GM18511 (cell line): ENCODE measurements around the gene PANK3.
"Not testable (repeated sequence)": the region's sequence is repeated elsewhere in the genome, so short reads cannot be mapped to it uniquely, and the experiment has no call there.

Experiments
- ATAC-seq: cut with Tn5 transposase; IDR thresholded peaks from one replicate; pipeline ENCODE4 v1.9.1; 2021; ENCODE audit warnings: mild to moderate bottlenecking, moderate library complexity; ENCODE audit not compliant: unreplicated experiment

The PANK3 gene

DNA sequence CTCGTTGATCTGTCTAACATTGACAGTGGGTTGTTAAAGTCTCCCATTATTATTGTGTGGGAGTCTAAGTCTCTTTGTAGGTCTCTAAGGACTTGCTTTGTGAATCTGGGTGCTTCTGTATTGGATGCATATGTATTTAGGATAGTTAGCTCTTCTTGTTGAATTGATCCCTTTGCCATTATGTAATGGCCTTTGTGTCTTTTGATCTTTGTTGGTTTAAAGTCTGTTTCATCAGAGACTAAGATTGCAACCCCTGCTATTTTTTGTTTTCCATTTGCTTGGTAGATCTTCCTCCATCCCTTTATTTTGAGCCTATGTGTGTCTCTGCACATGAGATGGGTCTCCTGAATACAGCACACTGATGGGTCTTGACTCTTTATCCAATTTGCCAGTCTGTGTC, 17.0 kb upstream of the PANK3 start:
- not testable (repeated sequence) for ATAC-seq

DNA sequence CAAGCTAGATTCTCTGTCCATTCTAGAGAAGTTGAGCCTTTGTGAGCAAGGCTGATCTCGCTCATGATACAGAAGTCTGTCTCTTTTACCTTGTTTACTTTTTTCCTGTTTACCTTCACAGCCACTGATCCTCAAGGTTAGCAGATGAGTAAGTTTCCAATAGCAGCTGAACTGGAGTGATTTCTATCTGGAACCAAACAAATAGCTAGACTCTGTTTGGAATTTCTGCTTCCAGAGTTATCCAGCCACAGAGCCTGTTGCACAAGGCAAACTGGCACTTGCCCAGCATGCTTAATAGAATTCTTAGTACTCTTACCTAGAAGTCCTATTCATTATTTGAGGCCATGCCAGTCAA, 12.8 kb upstream of the PANK3 start:
- ATAC-seq, result no peak

DNA sequence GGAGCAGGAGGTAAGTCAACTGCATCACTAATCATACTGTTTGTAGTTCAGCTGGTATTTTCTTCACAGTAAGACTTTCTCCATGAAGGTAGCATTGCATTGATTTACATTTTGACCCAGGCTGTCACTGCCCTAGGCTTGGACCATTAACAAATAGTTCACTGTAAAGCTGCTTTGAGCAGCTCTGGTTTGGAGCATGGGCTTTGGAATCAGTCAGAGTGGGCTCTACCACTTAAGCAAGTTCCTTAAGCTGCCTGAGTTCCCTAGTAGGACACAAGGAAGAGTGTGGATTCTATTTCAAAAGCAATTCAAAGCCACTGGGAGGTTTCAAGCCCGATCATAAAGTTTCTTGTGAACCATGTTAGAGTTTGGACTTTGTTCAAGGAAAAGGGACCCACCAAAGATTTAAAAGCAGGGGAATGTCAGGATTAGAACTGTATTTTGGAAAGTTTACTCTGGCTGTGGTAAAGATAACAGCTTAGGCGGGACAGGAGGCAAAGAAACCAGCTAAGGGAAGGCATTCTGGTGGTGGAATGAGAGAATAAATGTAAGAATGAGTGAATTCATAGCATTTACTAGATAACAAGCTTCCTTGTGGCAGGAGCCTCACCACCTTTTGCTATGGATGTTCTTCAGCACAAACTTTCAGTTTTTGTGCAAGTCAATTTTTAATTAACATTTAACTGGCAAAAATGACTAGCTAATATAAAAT, 12.3 kb upstream of the PANK3 start:
- no peak for ATAC-seq

DNA sequence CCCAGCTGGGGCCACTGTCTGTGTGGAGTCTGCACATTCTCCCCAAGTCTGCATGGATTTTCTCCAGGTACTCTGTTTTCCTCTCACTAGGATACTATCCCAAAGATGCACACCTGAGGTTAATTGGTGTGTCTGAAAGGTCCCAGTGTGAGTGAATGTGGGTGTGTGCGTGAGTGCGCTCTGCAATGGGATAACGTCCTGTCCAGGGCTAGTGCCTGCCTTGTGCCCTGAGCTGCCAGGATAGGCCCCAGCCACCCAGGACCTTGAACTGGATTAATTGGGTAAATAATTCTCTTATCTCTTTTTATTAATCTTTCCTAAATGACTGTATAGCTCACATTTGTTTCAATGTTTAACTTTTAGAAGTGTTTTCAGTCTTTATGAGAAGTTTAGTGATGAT, 11.5 kb upstream of the PANK3 start:
- ATAC-seq, result no peak

DNA sequence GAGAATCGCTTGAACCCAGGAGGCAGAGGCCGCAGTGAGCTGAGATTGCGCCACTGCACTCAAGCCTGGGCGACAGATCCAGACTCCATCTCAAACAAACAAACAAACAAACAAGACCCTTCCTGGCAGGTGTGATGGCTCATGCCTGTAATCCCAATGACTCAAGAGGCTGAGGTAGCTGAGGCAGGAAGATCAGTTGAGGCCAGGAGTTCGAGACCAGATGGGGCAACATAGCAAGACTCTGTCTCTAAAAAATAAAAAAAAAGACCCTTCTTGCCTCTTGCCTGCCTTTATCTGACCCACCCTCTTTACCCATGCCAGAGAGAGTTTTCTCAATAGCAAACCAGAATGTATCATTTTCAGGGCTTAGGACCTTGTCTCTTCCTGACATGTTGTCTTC, 8.8 kb upstream of the PANK3 start:
- ATAC-seq, result no peak

DNA sequence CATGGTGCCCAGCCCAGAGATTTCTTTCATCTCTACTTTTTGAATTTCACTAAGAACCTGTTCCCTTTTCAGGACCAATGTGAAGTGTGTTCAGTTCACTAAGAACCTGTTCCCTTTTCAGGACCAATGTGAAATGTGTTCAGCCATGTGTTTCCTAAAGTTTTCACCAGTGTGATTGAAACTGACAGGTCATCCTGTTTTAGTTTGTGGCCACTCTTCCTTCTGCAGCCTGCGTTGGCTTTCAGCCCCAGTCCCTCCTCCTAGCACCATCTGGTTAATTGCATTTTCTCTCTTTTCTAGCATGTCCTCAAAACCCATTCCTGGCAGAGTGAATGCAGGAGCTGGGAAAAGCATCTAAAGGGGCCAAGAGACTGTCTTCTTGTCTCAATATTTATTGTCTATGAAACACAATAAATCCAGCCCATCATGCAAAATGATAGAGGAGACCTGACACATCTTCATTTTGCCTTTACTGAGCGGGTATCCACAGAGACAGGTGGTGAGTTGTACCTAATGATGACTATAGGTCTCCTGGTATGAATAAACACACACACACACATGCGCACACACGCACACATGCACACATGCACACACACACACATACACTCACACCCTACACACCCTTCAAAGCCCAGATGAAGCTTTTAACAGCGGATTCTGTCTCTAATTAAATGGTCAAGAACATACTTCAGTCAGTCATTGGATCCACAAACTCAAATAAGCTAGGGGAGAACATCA, 6.1 kb upstream of the PANK3 start:
- ATAC-seq, result peak; percentile 25

DNA sequence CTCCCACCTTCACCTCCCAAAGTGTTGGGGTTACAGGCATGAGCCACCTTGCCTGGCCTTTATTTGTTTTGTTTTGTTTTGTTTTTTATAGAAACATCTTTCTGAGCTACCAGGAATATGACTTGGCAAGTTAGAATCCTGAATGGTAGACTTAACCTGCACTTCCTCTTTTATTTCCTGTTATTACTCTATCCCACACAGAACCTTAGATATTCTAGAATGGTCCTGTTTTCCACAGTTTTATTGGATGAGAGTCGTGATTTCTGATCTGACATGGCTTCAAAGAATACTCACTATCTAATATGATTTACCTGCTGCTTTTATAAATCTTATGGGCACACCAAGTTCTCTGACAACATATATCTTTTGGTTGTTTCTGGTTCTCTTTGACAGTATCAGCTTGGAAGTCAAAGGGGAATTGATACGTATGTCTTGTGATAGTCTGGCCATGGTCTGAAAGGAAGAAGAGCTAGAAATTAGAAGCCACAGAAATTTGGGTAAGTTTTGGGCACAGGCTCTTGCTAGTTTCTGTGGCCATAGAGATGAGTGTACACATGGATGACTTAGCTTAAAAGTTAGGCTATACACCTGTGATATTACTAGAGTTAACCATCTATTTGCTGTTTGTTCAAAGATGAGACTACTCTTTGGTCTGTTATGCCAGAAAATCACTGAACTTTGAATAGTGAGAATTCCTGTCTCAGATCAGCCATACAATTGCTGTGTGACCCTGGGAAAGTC, 4.7 kb upstream of the PANK3 start:
- ATAC-seq, result peak; percentile 31

DNA sequence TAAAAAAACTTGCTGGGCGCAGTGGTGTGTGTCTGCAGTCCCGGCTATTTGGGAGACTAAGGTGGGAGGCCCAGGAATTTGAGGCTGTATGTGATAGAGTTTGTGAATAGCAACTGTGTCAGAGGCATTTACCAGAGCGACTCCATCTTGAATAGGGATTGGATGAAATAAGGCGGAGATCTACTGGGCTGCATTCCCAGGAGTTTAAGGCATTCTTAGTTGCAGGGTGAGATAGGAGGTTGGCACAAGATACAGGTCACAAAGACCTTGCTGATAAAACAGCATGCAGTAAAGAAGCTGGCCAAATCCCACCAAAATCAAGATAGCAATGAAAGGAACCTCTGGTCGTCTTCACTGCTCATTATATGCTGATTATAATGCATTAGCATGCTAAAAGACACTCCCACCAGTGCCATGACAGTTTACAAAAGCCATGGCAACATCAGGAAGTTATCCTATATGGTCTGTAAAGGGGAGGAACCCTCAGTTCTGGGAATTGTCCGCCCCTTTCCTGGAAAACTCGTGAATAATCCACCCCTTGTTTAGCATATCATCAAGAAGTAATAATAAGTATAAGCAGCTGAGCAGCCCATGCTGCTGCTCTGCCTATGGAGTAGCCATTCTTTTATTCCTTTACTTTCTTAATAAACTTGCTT, 1.8 kb upstream of the PANK3 start:
- not testable (repeated sequence) for ATAC-seq

DNA sequence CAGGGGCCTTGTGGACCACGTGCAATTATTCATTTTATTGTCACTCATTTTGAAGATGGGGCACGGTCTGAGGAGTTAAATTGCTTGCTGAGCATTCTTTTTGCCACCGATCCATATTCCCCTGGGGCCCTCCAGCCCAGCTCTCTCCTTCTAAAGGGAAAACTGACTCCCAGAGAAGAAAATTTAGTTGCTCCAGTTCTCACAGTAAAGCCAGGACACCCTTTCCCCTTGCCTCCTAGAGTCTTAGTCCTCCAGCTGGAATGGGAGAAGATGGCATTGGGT, 1.0 kb upstream of the PANK3 start:
- ATAC-seq, result no peak

DNA sequence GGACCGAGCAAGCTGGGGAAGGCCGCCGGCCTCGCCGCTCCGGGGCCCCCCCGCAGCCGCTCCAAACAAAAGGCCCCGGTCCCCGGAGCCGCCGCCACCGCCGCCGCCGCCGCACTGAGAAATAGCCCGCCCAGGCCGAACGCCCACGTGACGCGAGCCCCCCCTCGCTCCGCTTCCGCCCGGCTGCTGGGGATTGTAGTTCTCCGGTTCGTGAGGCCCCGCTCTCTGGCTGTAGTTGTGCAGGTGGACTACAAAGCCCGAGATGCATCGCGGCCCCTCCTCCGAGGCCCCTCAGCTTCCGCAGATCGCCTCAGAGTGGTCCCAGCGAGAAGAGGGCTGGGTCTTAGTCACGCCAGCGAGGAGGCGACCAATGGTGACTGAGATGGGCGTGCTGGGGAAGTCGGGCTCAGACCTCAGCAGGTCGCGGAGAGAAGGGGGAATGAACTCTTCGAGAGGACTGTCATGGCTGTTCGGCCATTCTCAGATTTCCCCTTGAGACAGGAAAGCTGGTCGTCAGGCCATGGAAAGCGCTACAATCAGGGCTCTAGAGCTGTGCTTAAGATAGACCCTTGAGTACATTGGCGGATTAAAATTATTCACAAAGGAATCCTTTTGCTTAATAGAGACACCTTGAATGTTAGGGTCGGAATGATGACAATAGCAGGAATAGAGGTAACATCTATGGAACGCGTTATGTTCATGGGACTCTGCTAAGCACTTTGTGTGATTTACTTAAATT, 489 bp upstream of the PANK3 start:
- peak; percentile 93 for ATAC-seq

DNA sequence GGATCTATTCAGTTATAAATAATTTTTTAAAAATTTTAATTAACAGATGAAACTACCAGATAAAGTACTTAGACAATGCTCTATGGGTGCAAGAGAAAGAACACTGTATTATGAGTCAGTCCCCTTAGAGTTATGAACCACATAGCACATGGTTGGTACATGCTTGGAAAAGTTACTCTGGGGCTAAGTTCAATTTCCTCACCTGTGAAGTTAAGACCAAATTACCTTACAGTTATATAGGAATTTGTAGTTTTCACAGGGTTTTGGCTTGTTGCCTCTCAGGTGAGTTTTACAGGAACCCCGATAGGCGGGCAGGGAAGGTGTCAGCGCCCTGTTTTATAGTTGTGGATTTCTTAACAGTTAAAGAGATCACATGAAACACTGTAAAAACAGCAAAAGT, 1.2 kb downstream of the PANK3 start:
- no peak for ATAC-seq

DNA sequence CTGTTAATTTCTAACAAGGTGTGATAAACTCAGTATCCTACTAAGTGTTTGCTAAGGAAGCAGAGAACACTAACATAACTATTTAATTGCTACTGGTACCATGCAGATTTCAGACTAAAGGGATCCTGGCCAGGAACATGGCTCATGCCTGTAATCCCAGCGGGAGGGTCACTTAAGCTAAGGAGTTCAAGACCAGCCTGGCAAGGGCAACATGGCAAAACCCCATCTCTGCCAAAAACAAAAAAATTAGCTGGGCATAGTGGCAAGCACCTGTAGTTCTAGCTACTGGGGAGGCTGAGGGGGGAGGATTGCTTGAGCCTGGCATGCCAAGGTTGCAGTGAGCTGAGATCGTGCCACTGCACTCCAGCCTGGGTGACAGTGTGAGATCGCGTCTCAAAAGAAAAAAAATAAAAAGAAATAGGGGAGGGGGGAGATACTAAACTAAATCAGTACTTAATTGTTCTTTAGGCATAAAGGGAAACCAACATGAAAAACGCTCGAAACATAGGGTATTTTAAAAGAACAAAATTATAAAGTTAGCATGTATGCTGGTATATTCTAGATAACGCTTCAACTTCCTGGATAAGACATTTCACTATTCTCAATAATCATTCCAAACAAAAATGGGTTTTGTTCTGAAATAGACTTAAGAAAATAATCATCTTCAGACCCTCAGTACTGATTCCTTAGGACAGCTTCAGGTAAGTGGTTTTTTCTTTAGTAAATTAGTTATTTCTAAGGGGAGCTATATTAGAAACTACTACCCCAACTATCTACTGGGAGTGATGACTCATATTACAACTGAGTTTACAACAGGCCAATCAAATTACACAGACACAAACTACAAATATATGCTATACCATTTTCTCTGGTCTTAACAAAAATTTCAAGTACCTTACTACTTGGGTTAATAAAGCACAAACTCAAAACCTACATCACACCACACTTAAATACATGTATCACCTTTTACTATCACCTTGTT, 3.5 kb downstream of the PANK3 start:
- ATAC-seq, result no peak

DNA sequence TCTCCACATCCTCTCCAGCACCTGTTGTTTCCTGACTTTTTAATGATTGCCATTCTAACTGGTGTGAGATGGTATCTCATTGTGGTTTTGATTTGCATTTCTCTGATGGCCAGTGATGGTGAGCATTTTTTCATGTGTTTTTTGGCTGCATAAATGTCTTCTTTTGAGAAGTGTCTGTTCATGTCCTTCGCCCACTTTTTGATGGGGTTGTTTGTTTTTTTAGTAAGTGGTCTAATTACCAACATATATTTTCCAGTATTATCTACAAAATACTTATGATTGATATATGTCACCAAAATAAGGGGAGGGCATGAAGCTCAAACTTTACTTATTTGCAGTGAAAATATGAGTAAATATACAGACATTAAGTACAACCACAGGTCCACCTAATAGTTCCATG, 5.0 kb downstream of the PANK3 start:
- not testable (repeated sequence) for ATAC-seq

DNA sequence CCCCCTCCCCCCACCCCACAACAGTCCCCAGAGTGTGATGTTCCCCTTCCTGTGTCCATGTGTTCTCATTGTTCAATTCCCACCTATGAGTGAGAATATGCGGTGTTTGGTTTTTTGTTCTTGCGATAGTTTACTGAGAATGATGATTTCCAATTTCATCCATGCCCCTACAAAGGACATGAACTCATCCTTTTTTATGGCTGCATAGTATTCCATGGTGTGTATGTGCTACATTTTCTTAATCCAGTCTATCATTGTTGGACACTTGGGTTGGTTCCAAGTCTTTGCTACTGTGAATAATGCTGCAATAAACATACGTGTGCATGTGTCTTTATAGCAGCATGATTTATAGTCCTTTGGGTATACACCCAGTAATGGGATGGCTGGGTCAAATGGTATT, 5.5 kb downstream of the PANK3 start:
- not testable (repeated sequence) for ATAC-seq

DNA sequence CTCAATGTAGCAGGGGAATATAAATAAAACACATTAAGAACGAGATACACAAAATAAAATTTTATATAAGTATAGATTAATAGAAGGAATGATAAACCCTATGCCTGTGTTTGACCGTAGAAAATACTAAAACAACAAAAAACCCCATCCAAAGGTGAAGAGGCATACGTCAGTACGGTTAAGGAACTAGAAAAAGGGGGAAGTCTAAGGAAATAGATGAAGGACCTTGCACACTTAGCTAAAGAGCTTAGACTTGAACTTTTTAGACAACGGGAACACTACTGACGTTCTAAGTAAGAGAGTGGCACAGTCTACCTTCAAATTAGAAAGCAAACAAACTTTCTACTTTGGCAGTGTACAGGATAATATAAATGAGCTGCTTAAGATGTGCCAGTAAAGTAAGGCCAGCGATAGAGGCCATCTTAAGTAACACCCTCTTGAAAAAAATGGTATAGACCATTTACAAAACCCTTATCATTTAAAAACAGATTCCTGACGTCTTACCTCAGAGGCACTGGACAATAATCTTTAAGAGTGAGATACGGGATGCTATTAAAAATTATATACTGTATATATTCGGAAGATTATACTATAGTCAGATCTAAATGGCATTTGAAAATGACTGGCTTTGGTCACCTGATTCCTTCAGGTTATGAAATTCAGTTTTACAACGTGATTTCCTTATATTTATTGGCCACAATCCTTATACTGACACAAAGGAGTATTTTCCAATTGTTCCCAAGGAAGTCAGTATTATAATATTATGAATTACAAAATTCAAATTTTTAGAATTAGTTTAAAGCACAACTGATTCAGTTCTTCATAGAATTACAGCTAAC, 8.5 kb downstream of the PANK3 start:
- no peak for ATAC-seq

DNA sequence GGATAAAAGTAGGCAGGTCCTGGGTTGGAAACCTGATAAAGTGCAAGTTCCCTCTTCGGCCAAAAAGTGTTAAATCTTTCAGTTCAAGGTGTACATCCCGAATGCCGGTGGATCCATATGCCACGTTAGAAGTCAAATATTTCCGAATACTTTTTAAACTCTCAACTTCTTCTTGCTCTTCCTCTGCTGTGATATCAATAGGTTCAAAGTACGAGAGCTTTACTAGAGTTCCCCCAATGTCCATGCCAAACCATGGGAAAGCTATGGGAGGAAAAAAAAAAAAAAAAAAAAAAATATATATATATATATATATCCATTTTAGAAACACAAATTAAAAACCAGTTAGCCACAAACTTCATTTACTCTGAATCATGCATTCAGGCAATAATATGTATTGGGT, 10.4 kb downstream of the PANK3 start:
- ATAC-seq, result no peak

DNA sequence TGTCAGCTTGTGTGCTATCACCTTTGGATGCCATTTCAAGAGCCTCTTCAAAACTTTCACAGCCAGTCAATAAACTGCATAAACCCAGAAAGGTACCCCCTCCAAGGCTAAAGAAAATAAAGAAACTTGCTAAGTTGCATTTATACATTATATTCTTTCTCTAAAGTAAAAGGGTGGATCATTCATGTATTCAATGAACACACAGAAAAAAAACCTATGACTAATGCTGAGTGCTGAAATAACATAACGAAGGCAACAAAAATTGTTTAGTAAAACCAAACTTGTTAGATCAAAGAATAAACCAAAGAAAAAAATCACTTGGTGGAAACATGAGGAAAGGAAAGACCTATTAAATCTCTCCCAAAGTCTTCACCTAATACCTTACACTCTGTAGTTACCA, 15.2 kb downstream of the PANK3 start:
- ATAC-seq, result no peak

DNA sequence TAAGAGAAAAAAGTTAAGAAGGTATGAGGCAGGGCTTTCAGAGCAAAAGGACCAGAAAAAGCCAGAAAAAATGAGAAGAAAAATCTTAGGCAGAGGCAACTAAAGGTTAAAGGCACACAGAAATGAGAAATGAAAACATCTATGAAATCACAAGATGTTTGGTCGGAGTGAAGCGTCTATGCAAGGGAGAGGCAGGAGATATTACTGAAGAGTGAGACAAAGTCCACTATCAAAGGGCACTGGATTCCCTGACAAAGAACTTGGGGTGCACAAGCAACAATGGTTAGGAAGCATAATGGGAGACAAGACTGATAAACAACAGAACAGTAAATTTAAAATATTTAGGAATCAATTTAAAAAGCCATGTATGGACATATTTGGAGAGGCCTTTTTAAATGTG, 16.9 kb downstream of the PANK3 start:
- no peak for ATAC-seq

DNA sequence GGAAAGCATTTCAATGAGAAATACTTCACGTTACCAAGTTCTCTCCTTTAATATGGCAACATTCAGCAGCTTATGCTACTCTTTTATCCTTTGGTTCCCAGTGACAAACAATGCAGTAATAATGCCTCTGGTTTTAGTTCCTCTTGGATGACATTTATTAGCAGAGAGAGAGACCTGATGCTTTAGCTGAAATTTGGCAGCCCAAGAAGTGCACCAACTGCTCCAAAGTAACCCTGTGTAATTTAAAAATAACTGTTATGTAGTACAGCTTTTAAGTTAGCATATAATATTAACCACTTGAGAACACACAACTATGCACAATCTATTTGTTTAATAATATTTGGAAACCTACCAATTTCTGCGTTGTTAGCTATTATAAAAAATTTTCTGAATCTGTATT, 21.8 kb downstream of the PANK3 start:
- ATAC-seq, result no peak
